Activated naive CD4-positive, alpha-beta T cell treated with anti-CD3 and anti-CD28 coated beads, Interleukin-2, amount 10 ng/mL, durations not matched to agents 7 days and 5 days (primary cell): ENCODE results near the gene ALCAM.

Source experiments
- CTCF ChIA-PET: fragments of 350-600 bp; sonication (Branson Sonifier 250); formaldehyde crosslinking; loops from one replicate; lab custom pipeline; 2021; ENCODE audit warnings: antibody characterized with exemption; lab: Charles Lee
- DNase-seq: peaks from one replicate; pipeline ENCODE4 v3.0.0-alpha.2; 2020
- H3K27ac Mint-ChIP-seq: one replicate; pipeline ENCODE4 v1.8.0; 2021; ENCODE audit warnings: mild to moderate bottlenecking, moderate library complexity, mixed read lengths
- H3K27me3 Mint-ChIP-seq: one replicate; pipeline ENCODE4 v1.8.0; 2021; ENCODE audit warnings: mild to moderate bottlenecking, mixed read lengths
- H3K36me3 Mint-ChIP-seq: one replicate; pipeline ENCODE4 v1.8.0; 2021; ENCODE audit warnings: mixed read lengths
- H3K4me1 Mint-ChIP-seq: one replicate; pipeline ENCODE4 v1.8.0; 2021; ENCODE audit warnings: mixed read lengths
- H3K4me3 Mint-ChIP-seq: one replicate; pipeline ENCODE4 v1.8.0; 2021; ENCODE audit warnings: mild to moderate bottlenecking, moderate library complexity, mixed read lengths
- H3K9me3 Mint-ChIP-seq: one replicate; pipeline ENCODE4 v1.8.0; 2021; ENCODE audit warnings: mixed read lengths

The ALCAM gene

GRCh38 chr3:105414841-105415240 lies 48.1 kb downstream of the ALCAM start:
- no peak for DNase-seq
- H3K4me3 Mint-ChIP-seq, result no peak overlapping the region
- no peak overlapping the region for H3K27ac Mint-ChIP-seq
- H3K36me3 Mint-ChIP-seq, result no peaks in the 10 kb centered on the region
- CTCF ChIA-PET, result no interaction called here
- H3K9me3 Mint-ChIP-seq, result no peaks in the 10 kb centered on the region
- H3K27me3 Mint-ChIP-seq, result no peaks in the 10 kb centered on the region
- H3K4me1 Mint-ChIP-seq, result no peaks in the 10 kb centered on the region

DNA sequence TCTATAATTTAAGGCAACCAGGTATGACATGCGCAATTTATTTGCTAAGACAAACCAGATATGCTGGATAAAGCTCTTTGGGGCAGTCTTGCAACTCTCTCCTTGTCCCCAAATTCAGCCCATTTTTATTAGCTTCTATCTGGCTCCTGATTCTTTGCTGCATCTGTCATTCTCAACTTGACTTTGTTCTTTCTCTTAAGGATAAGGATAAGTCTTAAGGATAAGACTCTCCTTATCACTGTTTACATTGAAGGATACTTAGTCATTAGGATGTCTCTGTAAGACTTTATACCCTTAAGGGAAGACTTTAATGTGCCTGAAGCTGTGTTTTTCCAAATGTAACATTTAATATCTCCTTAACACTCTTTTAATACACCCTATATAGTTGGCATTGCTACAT lies 49.2 kb downstream of the ALCAM start:
- Mint-ChIP-seq H3K36me3 (no peaks in the 10 kb centered on the region), H3K9me3 (no peaks in the 10 kb centered on the region), H3K4me1 (no peaks in the 10 kb centered on the region), H3K27me3 (no peaks in the 10 kb centered on the region), H3K27ac (no peak overlapping the region), H3K4me3 (no peak overlapping the region)
- CTCF ChIA-PET, result no interaction called here
- DNase-seq, result no peak

GRCh38 chr3:105417525-105418289 lies 51.0 kb downstream of the ALCAM start:
- Mint-ChIP-seq H3K36me3 (no peaks in the 10 kb centered on the region), H3K9me3 (no peaks in the 10 kb centered on the region), H3K4me3 (no peak overlapping the region), H3K27me3 (no peaks in the 10 kb centered on the region), H3K4me1 (no peaks in the 10 kb centered on the region), H3K27ac (no peak overlapping the region)
- CTCF ChIA-PET, result no interaction called here
- no peak for DNase-seq

DNA sequence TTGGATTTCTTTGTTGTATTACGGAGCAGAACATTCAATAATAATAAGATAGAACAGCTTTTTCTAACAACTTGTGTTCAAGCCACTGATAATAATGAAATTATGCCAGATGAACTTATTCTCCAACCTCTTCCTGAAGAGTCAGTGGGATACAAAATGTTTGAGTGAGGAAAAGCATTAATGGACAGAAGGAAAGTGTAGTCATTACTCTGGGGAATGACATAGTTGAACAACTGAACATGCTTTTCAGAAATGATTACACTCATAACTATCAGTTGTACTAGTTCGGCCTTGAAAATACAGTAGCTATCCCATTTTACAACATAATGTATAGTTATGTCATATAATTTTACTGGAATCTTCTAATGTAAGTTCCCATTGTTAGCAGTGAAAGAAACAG lies 55.9 kb downstream of the ALCAM start:
- peaks cover 6% of the 10 kb centered on the region for H3K27me3 Mint-ChIP-seq

GRCh38 chr3:105423397-105423796 lies 56.7 kb downstream of the ALCAM start:
- Mint-ChIP-seq H3K36me3 (no peaks in the 10 kb centered on the region), H3K27ac (no peak overlapping the region), H3K27me3 (peaks cover 6% of the 10 kb centered on the region), H3K4me3 (no peak overlapping the region), H3K4me1 (no peaks in the 10 kb centered on the region), H3K9me3 (no peaks in the 10 kb centered on the region)
- no peak for DNase-seq
- CTCF ChIA-PET, result no interaction called here

More for the DNA sequence above, 55.9 kb downstream of the ALCAM start:
- Mint-ChIP-seq H3K4me1 (no peaks in the 10 kb centered on the region), H3K9me3 (no peaks in the 10 kb centered on the region), H3K36me3 (no peaks in the 10 kb centered on the region), H3K4me3 (no peak overlapping the region), H3K27ac (no peak overlapping the region)
- DNase-seq, result no peak
- CTCF ChIA-PET, result no interaction called here

DNA sequence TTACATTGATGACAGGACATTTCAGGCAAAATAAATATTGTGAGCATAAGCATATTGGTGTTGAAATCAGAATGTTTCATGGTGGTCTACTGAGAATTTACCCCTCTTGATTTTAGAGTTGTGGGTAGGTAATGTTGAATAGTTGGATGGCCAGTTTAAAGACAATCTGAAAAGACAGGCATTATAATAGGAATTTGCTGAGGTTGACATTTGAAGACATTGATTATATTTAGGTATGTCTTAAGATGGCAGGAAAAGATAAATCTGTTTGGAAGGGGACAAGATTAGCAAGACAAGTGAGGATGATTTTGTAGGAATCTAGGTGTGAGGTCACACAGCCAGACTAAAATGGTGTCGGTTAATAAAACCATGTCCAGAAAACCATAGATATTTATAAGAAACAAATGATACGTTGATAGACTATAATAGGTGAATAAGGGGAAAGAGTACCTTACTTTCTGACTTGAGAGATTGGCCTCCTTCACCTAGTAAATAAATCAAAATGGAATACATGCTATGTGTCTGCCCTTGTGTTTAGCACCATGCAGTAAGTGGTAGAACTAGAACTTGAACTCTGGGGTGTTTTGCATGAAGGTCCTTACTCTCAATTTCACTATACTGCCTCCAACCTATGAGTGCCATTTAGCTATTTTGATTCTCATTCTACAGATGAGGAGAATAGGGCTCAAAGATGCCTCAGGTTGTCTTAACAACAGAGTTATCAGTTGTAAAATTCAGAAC lies 57.9 kb downstream of the ALCAM start:
- H3K27me3 Mint-ChIP-seq, result peaks cover 6% of the 10 kb centered on the region
- H3K9me3 Mint-ChIP-seq, result no peaks in the 10 kb centered on the region
- no peak overlapping the region for H3K4me3 Mint-ChIP-seq
- DNase-seq, result no peak
- no peak overlapping the region for H3K27ac Mint-ChIP-seq
- CTCF ChIA-PET, result no interaction called here
- no peaks in the 10 kb centered on the region for H3K4me1 Mint-ChIP-seq
- no peaks in the 10 kb centered on the region for H3K36me3 Mint-ChIP-seq

DNA sequence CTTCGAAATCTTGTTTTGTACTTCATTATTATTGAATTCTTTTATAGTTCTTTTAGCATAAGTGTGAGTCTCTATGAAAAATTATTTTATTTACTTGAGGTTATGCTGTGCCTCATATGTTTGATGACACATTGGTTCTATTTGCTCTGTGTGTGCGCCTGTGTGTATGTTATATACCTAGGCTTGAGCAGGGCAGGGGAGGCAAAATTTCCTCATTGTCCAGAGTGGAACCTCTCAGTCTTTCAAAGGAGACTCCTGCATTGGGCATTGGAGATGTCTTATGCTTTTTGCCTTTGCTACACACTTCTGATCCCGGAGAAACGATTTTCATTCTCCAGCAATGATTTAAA lies 58.4 kb downstream of the ALCAM start:
- Mint-ChIP-seq H3K27me3 (peaks cover 6% of the 10 kb centered on the region), H3K9me3 (no peaks in the 10 kb centered on the region), H3K36me3 (no peaks in the 10 kb centered on the region), H3K27ac (no peak overlapping the region), H3K4me3 (no peak overlapping the region), H3K4me1 (no peaks in the 10 kb centered on the region)
- CTCF ChIA-PET, result no interaction called here
- DNase-seq, result no peak

GRCh38 chr3:105427332-105427731 lies 60.6 kb downstream of the ALCAM start:
- H3K27ac Mint-ChIP-seq, result no peak overlapping the region
- no peak overlapping the region for H3K4me3 Mint-ChIP-seq
- H3K27me3 Mint-ChIP-seq, result peaks cover 6% of the 10 kb centered on the region
- H3K9me3 Mint-ChIP-seq, result no peaks in the 10 kb centered on the region
- no peak for DNase-seq
- no peaks in the 10 kb centered on the region for H3K36me3 Mint-ChIP-seq
- CTCF ChIA-PET, result interaction anchor here (0.6 kb wide), 1 partner anchor 453 kb away, joined by 4 read pairs; no protein-coding TSS in a partner anchor
- H3K4me1 Mint-ChIP-seq, result no peaks in the 10 kb centered on the region

GRCh38 chr3:105429034-105429762 lies 62.5 kb downstream of the ALCAM start:
- Mint-ChIP-seq H3K27me3 (peaks cover 6% of the 10 kb centered on the region), H3K4me1 (no peaks in the 10 kb centered on the region), H3K9me3 (no peaks in the 10 kb centered on the region), H3K27ac (no peak overlapping the region), H3K4me3 (no peak overlapping the region), H3K36me3 (no peaks in the 10 kb centered on the region)
- no peak for DNase-seq
- CTCF ChIA-PET, result no interaction called here

DNA sequence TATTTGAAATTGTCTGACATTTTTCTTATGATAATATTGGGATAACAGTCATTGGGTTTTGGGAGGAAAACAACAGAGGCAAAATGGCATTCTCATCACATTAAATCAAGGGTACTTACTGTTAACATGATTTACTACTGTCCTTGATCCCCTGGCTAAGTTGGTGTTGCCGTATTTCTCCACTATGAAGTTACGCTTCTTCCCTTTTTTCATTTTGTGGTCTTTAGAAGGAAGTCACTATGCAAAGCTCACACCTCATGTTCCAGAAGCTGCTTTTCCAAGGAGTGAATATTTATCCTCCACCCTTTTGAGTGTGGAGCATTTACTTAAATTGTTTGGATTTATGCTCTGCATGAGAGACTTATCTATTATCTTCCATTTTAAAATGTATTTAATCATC lies 63.7 kb downstream of the ALCAM start:
- Mint-ChIP-seq H3K27ac (no peak overlapping the region), H3K9me3 (no peaks in the 10 kb centered on the region), H3K4me3 (no peak overlapping the region), H3K36me3 (no peaks in the 10 kb centered on the region), H3K27me3 (peaks cover 6% of the 10 kb centered on the region), H3K4me1 (no peaks in the 10 kb centered on the region)
- no peak for DNase-seq
- CTCF ChIA-PET, result no interaction called here

- no peaks in the 10 kb centered on the region for H3K36me3 Mint-ChIP-seq
- DNase-seq, result no peak
- no peak overlapping the region for H3K4me3 Mint-ChIP-seq
- CTCF ChIA-PET, result no interaction called here
- H3K27me3 Mint-ChIP-seq, result peaks cover 6% of the 10 kb centered on the region
- no peak overlapping the region for H3K27ac Mint-ChIP-seq
- no peaks in the 10 kb centered on the region for H3K9me3 Mint-ChIP-seq
- no peaks in the 10 kb centered on the region for H3K4me1 Mint-ChIP-seq
Measured at GRCh38 chr3:105431200-105431599, 64.5 kb downstream of the ALCAM start.

- no peak for DNase-seq
- Mint-ChIP-seq H3K36me3 (no peaks in the 10 kb centered on the region), H3K27ac (no peak overlapping the region), H3K4me1 (no peaks in the 10 kb centered on the region), H3K27me3 (no peaks in the 10 kb centered on the region), H3K4me3 (no peak overlapping the region), H3K9me3 (no peaks in the 10 kb centered on the region)
- CTCF ChIA-PET, result no interaction called here
Measured at GRCh38 chr3:105435277-105435676, 68.6 kb downstream of the ALCAM start.

GRCh38 chr3:105436687-105437086 lies 70.0 kb downstream of the ALCAM start:
- CTCF ChIA-PET, result no interaction called here
- H3K36me3 Mint-ChIP-seq, result no peaks in the 10 kb centered on the region
- no peaks in the 10 kb centered on the region for H3K27me3 Mint-ChIP-seq
- H3K4me1 Mint-ChIP-seq, result no peaks in the 10 kb centered on the region
- DNase-seq, result no peak
- no peak overlapping the region for H3K27ac Mint-ChIP-seq
- H3K4me3 Mint-ChIP-seq, result no peak overlapping the region
- no peaks in the 10 kb centered on the region for H3K9me3 Mint-ChIP-seq

DNA sequence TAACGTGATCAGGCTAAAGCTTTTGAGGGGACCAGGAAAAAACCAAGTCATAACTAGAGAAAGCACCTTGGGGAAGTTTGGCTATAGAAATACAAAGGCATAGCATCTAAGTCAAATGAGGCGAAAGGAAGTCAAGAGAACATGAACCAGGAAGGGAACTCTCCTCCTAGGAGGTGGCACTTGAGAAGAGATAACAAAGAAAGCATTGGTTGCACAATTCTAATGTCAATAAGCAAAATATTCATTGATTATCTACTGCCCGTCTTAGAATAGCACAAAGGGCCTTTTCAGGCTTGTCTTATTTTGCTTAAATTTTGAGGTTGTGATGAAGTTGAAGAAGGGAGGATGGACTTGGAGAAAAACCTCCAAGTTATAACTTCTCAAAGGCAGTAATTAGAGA lies 73.4 kb downstream of the ALCAM start:
- Mint-ChIP-seq H3K27me3 (no peaks in the 10 kb centered on the region), H3K36me3 (no peaks in the 10 kb centered on the region), H3K9me3 (no peaks in the 10 kb centered on the region), H3K4me1 (no peaks in the 10 kb centered on the region), H3K4me3 (no peak overlapping the region), H3K27ac (no peak overlapping the region)
- CTCF ChIA-PET, result no interaction called here
- DNase-seq, result no peak

DNA sequence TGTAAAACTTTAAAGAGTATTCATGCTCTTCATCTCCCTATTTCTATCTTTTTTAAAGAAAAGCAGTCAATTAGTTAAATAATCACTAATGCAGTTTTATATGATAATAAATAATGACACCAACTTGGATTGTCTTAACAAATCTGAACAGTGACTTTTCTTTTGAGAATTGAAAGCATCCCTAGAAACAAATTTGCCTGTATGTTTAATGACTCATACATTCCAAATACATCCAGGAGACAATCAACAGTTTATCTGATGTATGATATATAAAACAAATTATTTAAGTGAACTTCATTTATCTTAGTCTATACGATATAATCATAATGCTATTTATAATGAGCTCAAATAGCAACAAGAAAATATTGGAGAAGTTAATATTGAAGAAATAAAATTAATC lies 78.0 kb downstream of the ALCAM start:
- CTCF ChIA-PET, result no interaction called here

More for the DNA sequence above, 78.0 kb downstream of the ALCAM start:
- Mint-ChIP-seq H3K27me3 (no peaks in the 10 kb centered on the region), H3K4me3 (no peak overlapping the region), H3K27ac (no peak overlapping the region), H3K4me1 (no peaks in the 10 kb centered on the region), H3K36me3 (no peaks in the 10 kb centered on the region), H3K9me3 (no peaks in the 10 kb centered on the region)
- DNase-seq, result no peak
